DND-41 (cell line): ENCODE measurements around the gene ZNHIT1.

Experiments used
- ATAC-seq: fragments of 200-7000 bp; cut with Tn5 transposase; 3 replicates; pipeline ENCODE4 v1.9.1; 2021; ENCODE audit warnings: low read depth; ENCODE audit not compliant: insufficient read depth
- DNase-seq: peaks from one replicate; pipeline ENCODE4 v3.0.0-alpha.2; 2020
- H2AFZ ChIP-seq: 2 replicates; pipeline ENCODE4 v1.6.0; 2012; ENCODE audit warnings: low read depth, low read length
- H3K27ac ChIP-seq: 2 replicates; pipeline ENCODE4 v1.5.1; 2012; ENCODE audit warnings: low read length, inconsistent platforms
- H3K27me3 ChIP-seq: fragments of 200-600 bp; sonication (generic); 2 replicates; pipeline ENCODE4 v1.6.0; 2012; ENCODE audit warnings: low read length, mild to moderate bottlenecking, inconsistent platforms; ENCODE audit not compliant: insufficient read depth, poor library complexity
- H3K36me3 ChIP-seq: 2 replicates; pipeline ENCODE4 v1.5.1; 2012; ENCODE audit warnings: low read length, inconsistent platforms; ENCODE audit not compliant: insufficient read depth
- H3K4me1 ChIP-seq: 2 replicates; pipeline ENCODE4 v1.5.1; 2012; ENCODE audit warnings: mild to moderate bottlenecking, low read length; ENCODE audit not compliant: insufficient read depth
- H3K4me2 ChIP-seq: 2 replicates; pipeline ENCODE4 v1.6.0; 2012; ENCODE audit warnings: mild to moderate bottlenecking, moderate library complexity, low read length, inconsistent platforms; ENCODE audit not compliant: insufficient read depth
- H3K4me3 ChIP-seq, 2 experiments: fragments of 200-600 bp in 1 of 2; shearing (Covaris generic) in 1 of 2; 2 replicates each; pipeline ENCODE4 v1.5.1; 2012 to 2016; ENCODE audit warnings: inconsistent platforms in 2 of 2, low read length in 2 of 2, mild to moderate bottlenecking in 2 of 2, low read depth in 1 of 2, moderate library complexity in 1 of 2
- H3K79me2 ChIP-seq: 2 replicates; pipeline ENCODE4 v1.6.0; 2012; ENCODE audit warnings: low read length, inconsistent platforms; ENCODE audit not compliant: insufficient read depth
- H3K9ac ChIP-seq: 2 replicates; pipeline ENCODE4 v1.6.0; 2012; ENCODE audit warnings: low read depth, mild to moderate bottlenecking, inconsistent platforms, low read length, moderate library complexity
- H3K9me3 ChIP-seq: 2 replicates; pipeline ENCODE4 v1.5.1; 2012; ENCODE audit warnings: low read length, moderate library complexity, mild to moderate bottlenecking, inconsistent platforms; ENCODE audit not compliant: insufficient read depth, severe bottlenecking
- H4K20me1 ChIP-seq: 2 replicates; pipeline ENCODE4 v1.6.0; 2012; ENCODE audit warnings: low read length; ENCODE audit not compliant: insufficient read depth
- EZH2 ChIP-seq: IDR thresholded peaks from 3 replicates; pipeline ENCODE4 v1.6.1; 2012; ENCODE audit warnings: borderline replicate concordance, low read depth, mild to moderate bottlenecking, moderate library complexity, low read length, inconsistent platforms; ENCODE audit not compliant: severe bottlenecking
- TF ChIP-seq, protein P1 (sequence below): IDR thresholded peaks from 2 replicates; pipeline ENCODE4 v1.5.1; 2012; ENCODE audit warnings: borderline replicate concordance, low read length, moderate library complexity, mild to moderate bottlenecking; ENCODE audit not compliant: poor library complexity, severe bottlenecking; ENCODE audit errors: extremely low read depth

The ZNHIT1 gene

DNA sequence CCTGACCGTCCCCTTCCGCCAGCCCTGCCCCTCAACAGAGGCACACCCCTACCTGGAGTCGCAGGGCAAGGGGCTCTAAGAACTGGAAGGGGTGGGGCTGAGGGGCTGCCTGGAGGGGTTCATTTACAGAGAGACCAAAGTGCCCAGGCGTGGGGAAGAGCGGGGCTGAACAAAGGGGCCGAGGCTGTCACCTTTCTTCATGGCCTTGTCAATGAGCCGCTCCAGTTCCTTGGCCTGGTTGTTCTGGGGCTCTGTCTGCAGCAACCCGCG, 21.9 kb downstream of the ZNHIT1 start:
- Histone ChIP-seq H3K9ac (no peak overlapping the region), H3K4me2 (no peak overlapping the region)

DNA sequence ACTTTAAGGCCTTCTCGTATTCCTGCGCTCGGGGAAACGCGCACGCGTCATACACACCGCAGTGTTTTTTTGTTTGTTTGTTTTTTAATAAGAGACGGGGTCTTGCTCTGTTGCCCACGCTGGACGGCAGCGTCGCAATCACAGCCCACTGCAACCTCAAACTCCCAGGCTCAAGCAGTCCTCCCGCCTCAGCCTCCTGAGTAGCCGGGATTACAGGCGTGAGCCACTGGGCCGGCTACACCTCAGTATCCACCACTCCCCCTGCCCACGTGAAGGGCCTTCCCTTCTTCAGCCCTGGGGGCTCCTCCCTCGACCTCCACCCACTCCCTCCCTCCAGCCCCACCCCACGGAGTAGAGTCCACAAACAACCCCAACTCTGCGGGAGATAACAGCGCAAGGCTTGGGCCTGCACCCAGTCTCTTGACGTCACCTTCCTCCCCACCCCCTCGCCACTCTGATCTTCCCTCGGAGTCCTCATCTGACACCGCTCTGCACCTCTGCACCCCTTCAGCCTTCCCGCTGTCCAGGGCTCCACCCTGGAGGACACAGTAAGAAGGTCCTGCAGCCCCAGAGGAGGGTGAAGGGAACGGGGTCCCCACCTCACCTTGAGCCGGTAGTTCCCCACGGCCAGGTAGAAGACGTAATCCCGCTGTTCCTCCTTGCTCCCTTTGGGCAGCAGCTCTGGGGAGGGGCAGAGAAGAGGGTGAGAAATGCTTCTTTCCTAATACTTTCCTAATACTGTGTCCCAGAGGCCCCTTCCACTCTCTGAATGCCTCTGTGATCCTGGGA, 22.5 kb downstream of the ZNHIT1 start:
- Histone ChIP-seq H3K4me2 (no peak overlapping the region), H3K36me3 (peaks cover 57% of the 10 kb centered on the region), H3K4me3 (no peak overlapping the region), H3K9ac (no peak overlapping the region), H2AFZ (no peak overlapping the region), H3K9me3 (no peaks in the 10 kb centered on the region), H3K27me3 (no peaks in the 10 kb centered on the region), H3K27ac (no peak overlapping the region), H3K79me2 (peaks cover 38% of the 10 kb centered on the region), H4K20me1 (peaks cover 24% of the 10 kb centered on the region), H3K4me1 (peaks cover 20% of the 10 kb centered on the region)
- TF ChIP-seq, protein P1, sequence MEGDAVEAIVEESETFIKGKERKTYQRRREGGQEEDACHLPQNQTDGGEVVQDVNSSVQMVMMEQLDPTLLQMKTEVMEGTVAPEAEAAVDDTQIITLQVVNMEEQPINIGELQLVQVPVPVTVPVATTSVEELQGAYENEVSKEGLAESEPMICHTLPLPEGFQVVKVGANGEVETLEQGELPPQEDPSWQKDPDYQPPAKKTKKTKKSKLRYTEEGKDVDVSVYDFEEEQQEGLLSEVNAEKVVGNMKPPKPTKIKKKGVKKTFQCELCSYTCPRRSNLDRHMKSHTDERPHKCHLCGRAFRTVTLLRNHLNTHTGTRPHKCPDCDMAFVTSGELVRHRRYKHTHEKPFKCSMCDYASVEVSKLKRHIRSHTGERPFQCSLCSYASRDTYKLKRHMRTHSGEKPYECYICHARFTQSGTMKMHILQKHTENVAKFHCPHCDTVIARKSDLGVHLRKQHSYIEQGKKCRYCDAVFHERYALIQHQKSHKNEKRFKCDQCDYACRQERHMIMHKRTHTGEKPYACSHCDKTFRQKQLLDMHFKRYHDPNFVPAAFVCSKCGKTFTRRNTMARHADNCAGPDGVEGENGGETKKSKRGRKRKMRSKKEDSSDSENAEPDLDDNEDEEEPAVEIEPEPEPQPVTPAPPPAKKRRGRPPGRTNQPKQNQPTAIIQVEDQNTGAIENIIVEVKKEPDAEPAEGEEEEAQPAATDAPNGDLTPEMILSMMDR = no peak
- ATAC-seq = no peak
- no peak for DNase-seq

More for the DNA sequence above, 21.9 kb downstream of the ZNHIT1 start:
- H4K20me1 ChIP-seq = peaks cover 28% of the 10 kb centered on the region
- peaks cover 15% of the 10 kb centered on the region for H3K4me1 ChIP-seq
- no peak for DNase-seq
- TF ChIP-seq EZH2 = no peak
- TF ChIP-seq, protein P1 = no peak
- no peaks in the 10 kb centered on the region for H3K27me3 ChIP-seq
- peaks cover 62% of the 10 kb centered on the region for H3K36me3 ChIP-seq
- no peak overlapping the region for H2AFZ ChIP-seq
- no peaks in the 10 kb centered on the region for H3K9me3 ChIP-seq
- no peak overlapping the region for H3K27ac ChIP-seq
- no peak overlapping the region for H3K4me3 ChIP-seq
- H3K79me2 ChIP-seq = peaks cover 33% of the 10 kb centered on the region
- no peak for ATAC-seq

DNA sequence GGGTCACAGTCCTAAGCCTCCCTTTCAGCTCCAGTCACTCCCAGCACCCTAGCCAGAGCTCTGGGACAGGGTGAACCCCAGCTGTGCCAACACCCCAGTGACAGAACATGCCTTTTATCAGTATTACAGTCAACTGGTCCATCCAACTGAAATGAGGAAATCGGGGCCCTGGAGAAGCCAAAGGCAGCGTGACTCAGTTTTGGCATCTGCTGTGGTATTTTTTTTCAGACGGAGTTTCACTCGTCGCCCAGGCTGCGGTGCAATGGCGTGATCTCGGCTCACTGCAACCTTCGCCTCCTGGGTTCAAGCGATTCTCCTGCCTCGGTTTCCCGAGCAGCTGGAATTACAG, 23.0 kb downstream of the ZNHIT1 start:
- no peak for ATAC-seq
- Histone ChIP-seq H3K9me3 (no peaks in the 10 kb centered on the region), H3K9ac (no peak overlapping the region)

More for the DNA sequence above, 23.0 kb downstream of the ZNHIT1 start:
- Histone ChIP-seq H4K20me1 (peaks cover 21% of the 10 kb centered on the region), H3K36me3 (peaks cover 52% of the 10 kb centered on the region), H3K4me1 (peaks cover 26% of the 10 kb centered on the region), H3K27me3 (no peaks in the 10 kb centered on the region), H3K79me2 (peaks cover 44% of the 10 kb centered on the region), H3K4me2 (no peak overlapping the region), H3K4me3 (no peak overlapping the region), H2AFZ (no peak overlapping the region), H3K27ac (no peak overlapping the region)
- no peak for DNase-seq
- TF ChIP-seq EZH2 = no peak
- TF ChIP-seq, protein P1 = no peak
